HL-60/S4 (cell line): ENCODE data around the gene NPAS3.

Experiments used
- in situ Hi-C: fragments of 300-500 bp; cut with MboI; formaldehyde crosslinking; loops from 2 replicates; pipeline ENCODE4 v1.14.3; 2022; ENCODE audit warnings: low sequenced_read_pairs

NPAS3 gene

DNA sequence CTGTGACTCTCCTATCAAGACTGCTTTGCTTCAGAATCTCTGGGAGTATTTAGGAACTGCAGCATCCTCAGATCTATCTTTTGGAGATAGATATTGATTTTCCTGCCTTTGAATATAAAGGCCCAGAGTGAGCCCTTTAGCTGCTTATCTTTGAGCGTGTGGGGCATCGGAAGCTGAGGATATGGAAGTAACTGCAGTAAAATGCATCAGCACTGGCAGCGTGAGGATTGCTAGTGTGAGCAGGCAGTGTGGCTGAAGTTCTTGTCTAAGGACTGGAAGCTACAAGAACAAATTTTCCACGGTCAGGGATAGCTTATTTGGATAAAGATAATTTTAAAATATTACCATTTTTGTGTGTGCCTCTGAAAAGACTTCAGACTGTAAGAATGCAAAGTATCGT is 474.7 kb downstream of the NPAS3 start:
- in situ Hi-C loops: no loop called here

DNA sequence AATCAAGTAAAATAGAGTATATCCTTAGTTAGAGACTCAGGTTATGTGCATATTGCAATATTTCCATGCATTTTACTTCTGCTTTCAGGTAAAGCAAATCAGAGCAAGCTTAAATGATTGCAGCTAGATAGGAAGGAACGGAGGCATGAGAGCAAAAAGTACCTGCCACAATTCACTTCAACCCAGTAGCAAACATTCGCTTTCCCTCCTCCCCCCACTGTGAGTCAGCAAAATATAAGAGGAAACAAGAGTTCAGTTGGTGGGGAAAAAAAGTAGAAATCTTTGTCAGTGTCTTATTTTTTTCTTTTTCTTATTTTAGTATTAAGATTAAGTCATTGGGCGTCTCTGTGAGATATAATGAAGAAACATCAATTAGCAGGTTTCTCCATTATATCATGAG is 475.4 kb downstream of the NPAS3 start:
- in situ Hi-C loops: no loop called here

DNA sequence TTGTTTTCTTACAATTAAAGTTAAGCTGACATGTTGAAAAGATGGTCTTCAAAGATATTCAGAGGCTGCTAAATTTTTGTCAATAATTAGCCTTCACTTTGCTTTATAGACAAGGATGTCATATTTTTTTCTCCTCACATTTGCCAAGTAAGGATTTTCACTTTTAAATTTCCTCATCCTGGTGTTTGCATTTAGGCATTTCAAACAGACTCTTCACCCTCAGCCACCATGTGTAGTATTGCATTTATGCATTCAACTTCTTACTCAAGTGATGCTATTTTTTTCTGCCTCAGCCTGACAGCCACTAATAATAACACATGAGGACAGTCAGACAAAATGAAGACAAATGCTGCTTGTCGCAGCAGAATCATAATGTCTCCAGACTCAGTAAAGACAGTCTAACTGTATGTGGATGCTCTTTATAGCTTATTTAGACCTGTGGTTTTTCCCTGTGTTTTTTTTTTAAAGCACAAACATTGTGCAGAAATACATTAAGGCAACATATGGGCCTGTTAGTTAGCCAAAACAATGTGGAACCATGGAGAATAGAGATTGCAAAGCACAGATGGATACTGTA is 481.5 kb downstream of the NPAS3 start:
- in situ Hi-C loops: no loop called here

DNA sequence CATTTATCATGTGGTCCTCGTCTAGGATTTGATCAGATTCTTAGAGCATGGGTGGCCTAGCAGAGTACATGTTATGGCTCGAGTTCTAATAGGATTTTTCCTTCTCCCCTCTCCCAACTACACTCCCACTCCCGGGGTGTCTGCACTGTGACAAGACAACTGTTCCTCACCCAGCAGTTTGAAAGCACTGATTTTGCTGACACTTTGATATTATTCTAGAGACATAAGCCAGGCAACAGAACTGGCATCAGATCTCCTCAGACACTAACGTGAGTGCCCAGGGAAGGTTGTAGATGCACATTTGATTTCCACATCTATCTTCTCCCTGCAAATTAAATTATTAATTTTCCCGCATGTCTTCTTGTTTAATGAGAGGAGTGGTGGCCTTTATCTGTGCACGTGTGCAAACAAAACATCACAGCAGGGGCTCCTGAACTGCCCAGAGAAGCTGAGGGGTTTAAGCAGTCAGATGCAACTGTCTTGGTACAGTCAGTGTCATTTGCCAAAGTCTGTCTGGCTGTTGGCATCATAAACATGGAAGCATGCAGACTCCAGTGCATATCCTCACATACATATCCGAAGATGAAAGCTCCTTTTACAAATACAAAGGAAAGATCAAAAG is 491.8 kb downstream of the NPAS3 start:
- in situ Hi-C loops: no loop called here

DNA sequence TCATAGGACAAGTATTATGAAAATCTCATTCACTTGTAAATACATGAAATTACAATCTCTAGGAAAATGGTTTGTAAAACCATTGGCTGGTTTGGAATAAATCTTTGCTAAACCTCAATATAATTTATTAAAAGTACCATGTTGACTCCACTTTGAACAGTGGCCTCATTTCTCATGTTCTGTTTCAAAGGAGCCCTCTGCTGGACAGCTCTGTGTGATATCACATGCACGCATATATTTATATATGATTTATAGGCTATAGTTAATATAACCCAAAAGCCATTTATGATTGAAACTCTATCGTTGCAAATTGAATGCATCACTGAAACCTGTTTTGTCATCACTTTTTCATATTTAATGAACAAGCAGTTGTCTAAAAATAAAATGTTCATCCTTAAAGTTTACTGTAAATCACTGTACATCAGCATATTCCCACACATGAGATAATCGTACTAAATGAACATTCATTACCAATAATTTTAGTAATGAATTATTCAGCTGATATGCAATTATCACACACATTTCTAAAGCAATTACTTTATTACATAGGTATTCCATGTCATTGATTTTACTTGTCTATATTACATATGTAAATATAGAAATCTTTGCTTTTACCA is 493.8 kb downstream of the NPAS3 start:
- in situ Hi-C loops: no loop called here

DNA sequence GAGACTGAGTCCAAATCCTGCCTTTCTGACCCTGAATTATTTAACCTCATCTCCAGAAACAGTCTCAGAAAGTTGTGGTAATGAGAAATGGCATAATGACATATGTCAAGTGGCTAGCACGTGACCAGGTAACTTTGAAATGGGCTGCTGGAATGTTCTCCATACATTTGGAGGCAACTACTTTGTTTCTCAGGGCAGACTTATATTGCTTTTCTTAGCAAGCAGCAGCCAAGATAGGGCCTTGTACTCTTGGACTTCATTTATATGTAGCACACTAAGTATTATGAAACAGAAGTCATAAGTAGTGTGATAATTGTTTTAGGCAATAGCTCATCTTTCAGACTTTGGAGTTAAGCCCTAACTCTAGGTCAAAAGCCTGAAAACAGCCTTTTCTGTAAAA is 494.7 kb downstream of the NPAS3 start:
- in situ Hi-C loops: no loop called here

DNA sequence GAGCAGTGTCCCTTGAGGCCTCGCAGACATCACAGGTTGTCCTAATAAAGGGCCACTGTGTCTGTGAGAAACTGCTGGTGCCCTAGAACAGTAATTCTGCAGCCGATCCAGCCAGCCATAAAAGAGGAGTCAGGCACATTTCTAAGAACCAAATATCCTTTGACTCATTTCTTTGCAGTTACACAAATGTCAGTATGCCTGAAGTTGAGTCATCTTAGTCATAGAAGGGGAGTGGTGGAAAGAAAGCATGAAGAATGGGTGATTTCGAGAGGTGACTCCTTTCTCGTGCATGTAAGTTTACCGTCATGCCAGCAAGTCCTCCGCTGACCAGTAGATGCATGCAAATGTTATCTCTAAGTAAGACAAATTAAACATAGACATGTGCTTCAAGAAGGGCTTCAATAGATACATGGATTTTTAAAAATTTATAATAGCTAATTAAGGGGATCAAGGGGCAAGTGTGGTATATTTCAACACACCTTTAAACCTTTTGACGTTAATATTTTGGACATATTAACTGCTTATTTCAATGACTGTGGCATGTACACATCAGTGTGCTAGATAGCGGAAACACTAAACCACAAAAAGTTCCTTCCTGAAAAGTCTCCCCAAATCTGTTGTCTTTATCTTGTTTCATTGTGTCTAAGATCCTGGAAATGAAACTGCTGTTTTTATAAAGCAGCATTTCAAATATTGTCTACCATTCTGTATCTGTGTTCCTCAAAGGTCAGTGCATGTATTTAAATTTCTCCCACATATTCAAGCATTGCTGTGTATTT is 497.4 kb downstream of the NPAS3 start:
- in situ Hi-C loops: no loop called here

DNA sequence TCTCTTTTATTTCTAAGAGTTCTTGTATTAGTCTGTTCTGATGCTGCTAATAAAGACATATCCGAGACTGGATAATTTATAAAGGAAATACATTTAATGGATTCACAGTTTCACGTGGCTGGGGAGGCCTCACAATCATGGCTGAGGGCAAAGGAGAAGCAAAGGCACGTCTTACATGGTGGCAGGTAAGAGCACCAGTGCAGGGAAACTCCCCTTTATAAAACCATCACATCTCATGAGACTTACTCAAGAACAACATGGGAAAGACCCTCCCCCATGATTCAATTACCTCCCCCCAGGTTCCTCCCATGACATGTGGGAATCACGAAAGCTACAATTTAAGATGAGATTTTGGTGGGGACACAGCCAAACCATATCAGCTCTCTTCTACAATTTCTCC is 503.0 kb downstream of the NPAS3 start:
- in situ Hi-C loops: no loop called here

DNA sequence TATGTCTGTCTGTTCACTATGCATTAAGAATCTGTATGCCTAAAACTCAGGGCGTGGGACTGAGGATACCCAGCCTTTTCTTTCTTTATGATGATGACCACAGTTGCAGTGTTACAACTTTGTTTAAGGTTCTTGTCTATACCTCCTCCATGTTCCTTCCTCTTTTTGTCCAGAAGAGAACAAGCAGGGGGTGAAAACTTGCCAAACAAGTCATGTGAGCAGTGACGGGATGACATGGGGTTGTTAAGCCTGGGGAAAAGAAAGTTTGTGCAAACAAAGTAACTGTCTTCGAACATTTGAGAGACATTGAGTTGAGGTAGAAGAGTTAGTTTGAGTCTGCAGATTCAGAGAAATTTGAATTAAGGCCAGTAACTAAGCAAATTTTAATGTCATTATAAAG is 505.5 kb downstream of the NPAS3 start:
- in situ Hi-C loops: no loop called here

DNA sequence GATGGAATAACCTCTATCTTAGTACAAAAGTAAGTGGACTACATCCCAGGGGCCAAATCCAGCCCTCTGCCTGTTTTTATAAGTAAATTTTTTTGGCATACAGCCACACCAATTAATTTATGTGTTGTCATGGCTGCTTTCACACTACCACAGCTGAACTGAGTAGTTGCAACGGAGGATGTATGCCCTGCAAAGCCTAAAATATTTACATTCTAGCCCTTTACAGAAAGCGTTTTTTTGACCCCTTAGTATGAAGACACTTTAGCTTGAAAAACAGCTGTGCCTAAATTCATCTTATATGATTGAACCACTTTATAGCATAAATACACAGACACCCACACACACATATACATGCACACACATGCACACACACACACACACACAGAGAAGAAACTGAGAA is 510.6 kb downstream of the NPAS3 start:
- in situ Hi-C loops: no loop called here

DNA sequence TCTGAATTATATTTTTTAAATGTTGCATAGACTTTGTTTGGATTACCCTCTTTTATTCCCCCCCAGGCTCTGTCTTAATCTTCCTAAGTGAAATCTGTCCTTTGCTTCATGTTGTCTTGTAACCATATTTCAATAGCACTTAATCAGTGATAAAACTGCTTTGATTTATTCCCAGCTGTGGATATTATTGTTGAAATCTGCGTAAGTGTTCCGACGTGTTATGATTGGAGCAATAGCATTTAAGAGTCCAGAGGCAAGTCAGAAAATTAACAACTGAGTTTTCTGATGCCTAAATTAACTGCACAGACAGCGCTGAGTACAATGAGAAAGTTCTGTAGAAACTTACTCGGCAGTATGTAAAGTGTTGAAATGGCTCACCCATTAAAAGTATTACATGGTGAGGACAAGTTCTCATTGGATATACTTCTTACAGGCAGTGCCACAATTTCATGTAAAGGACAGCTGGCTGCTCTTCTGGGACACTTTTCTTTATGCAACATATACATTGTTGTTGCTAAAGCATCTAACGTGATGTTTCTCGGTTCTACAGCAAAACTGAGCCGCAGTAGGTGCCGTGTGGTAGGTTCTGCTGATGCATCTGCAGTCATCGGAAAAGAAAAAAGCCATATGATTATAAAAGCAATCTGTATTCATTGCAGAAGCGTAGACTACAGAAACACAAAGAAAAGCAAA is 511.2 kb downstream of the NPAS3 start:
- in situ Hi-C loops: no loop called here

DNA sequence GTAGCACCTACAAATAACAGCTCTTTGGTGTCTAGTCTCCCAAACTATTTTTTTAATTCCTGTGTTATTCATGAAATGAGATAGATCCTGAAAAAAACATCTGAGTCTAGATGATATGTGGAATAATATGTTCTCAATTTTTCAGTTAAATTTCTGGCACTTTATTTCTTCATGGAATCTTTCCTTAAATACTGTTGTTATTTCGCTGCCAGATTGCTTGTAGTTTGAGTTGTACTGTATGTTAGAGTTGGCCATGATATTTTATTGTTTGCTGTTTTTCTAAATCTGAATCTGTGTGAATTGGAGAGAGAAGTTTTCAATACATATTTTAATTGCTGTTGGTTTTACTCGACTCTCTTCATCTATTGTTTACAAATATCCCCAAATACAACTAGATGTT is 511.7 kb downstream of the NPAS3 start:
- in situ Hi-C loops: no loop called here

DNA sequence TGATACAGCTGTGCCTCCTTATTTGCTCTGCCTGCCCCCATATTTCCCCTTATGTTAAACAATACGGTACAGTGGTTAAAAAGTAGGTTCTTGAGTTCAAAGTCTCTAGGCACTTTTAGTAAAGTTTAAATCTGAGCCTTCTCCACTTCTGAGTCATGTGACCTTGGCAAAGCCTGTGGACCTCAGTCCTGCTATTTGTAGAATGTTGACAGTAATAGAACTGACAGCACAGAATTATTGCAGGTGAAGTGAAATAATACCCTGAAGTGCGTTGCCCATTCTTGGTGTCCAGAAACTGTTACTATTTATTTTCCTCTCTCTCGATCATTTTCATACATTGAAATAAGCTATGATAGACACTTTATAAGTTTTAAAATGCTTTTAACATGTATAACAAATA is 512.5 kb downstream of the NPAS3 start:
- in situ Hi-C loops: no loop called here

DNA sequence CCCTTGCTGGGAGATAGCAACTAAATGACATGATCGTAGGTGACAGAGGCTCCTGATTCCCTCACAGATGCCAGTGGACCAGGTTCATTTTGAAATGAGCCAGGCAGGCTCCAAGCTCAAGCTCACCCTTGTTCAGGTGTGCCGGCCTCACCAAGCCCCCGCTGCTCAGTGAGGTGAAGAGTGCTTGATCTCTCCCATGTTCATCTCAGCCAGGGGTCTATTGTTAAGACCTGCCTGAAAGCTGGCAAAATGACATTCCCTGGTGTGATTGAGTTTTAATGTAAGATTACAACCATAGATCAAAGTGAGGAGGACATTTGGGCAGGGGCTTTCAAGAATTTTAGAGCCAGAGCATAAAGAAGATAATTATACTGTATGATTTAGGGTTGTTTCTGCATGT is 514.3 kb downstream of the NPAS3 start:
- in situ Hi-C loops: no loop called here

DNA sequence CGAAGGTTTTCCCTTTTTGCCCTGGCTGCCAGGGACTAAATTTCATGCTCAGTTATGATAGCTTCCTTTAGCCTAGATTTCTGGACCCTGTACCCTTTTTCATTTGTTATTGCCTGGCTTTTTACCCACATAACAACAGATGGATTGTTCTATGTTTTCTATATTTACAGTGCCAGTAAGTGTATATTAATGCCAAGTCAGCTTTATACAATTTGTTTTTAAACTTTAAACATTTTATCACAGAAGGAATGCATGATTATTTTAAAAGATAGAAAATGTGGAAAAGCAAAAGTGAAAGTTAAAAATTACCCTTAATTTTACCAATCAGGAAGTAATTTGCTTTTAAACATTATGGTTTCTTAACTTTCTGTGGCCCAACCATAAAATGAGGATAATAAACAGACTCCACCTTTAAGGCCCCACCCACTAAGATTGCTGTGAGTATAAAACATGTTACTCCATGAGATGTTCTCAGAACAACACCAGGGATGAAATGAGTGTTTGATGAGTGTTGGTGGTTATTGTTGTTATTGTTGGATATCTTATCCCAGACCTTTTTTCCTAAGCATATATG is 515.4 kb downstream of the NPAS3 start:
- in situ Hi-C loops: no loop called here

DNA sequence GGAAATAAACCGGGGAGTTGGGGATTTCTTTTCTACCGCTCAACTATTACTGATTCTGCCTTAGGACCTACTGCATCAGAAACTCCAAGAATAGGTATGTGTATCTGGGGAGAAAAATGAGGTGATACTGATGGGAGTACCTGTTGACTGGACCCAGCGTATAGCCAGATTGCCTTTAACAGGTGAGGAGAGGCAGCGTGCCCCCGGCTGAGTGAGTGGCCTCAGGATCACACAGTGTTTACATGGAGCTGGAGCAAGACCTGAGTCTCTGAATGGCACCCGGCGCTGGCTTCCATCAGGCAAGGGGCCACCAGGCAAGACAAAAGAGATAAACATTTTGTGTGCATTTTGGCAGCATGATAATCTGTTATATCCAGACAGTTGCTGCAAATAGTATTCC is 516.0 kb downstream of the NPAS3 start:
- in situ Hi-C loops: no loop called here

DNA sequence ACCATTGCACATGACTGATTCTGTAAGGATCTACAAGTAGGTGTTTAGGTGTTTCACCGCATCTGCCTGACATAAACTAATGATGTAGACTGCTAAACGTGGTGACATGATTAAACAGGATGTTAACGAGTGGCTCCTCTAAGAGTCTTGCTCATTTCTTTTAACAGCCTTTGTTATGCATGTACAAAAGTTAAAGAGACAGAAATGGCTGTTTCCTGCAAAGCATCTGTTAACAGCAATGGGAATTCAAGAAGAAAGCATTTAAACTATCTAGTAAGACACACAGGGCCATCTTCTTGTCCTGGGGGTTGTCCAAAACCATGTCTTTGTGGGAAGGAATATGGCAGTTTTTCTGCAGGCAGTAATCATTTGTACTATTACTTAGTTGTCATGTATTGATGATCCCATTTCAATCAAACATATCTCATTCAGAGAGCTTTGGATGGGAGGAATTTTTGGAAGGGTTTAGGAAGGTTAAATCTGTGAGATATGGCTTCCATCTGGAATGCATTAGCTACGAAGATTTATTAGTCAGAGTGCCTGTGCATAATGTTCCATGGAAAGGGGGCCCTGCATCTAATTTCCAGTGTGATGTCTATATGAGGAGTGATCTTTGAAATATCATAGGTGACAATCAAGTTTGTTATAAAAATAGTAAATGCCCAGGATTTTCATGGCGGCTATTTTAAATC is 517.1 kb downstream of the NPAS3 start:
- in situ Hi-C loops: no loop called here

DNA sequence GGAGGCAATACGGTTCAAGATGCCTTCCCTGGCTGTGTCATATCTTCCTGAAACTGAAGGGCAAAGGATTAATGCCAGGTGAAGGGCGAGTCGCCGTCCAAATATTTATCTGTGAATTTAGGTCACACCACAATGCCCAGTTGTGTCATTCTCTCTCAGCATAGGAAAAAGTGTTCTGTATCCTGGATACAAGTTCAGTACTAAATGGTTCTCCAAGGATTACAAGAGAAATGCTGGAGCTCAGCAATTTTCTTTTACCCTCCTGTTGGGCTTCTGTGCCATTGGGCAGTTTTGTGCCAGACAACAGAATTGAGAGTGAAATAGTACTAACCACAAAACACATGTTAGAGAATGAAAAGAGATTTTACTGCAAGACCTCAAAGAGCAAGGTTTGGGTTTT is 518.3 kb downstream of the NPAS3 start:
- in situ Hi-C loops: no loop called here

DNA sequence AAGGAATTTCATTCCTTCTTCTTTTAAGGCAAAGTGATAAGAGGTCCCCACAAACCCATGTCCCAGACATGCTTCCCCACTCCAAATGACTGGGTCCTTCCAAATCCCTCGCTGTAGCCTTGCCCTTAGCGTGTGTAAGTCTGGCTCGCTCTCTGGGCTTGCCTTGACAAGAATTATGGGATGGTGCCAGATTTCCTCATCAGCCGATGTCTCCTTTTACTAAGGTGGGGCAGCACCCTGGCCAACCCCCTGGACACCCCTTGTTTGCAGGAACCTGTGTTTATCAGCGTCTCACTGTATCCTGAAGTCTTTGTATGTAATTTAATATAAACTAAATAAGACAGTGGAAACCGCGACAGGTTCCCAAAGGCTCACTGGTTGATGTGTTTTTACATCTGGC is 518.9 kb downstream of the NPAS3 start:
- in situ Hi-C loops: no loop called here

DNA sequence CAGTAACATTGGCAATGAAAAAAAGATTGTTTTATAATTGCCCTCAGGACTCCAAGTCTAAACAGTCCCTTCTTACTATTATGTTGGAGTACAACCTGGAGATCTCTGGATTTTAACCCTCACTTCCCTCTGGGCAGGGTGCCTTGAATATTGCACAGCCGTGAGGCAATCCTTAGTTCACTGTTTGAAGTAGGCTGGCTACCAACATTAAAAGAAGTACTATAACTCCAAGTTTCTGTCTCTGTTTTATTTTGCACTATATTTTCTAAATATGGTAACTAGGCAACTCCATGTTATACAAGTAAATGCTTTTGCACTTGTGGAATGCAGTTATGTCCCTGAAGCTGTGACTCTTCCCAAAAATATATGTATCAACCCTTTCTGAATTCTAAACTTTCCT is 521.5 kb downstream of the NPAS3 start:
- in situ Hi-C loops: no loop called here

DNA sequence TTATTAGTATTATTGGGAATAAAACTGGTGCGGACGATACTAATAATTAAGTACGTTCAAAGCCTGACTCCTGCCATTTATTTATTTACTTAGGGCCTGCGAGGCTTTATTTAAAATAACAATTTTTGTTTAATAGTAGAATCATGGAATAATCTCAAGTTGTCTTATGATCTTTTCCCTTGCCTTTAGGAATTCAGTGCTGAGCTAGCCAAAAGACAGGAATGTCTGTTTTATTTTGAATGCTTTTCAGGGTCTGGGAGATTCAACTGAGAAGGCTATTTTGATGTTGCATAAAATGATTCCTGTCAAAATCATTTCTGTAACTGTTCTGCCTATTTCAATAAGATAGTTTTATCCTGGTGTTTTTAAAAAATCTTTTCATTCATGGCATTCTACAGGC is 522.4 kb downstream of the NPAS3 start:
- in situ Hi-C loops: no loop called here
